ENCODE results near the gene MOV10L1. TPM values are rescaled to one million over a fixed set of nuclear protein-coding genes. Genes with fewer than 3 reads are reported as not detected.

Gene MOV10L1
- total and polyA plus RNA-seq, 5 donors from 2014 or later, result not detected

- H3K9me3 Mint-ChIP-seq, result peaks cover 0 to 1% (median 0%) of the 10 kb centered on the region in 7 donors
- Histone ChIP-seq H3K9me3 (ENCODE audit: control insufficient read depth in 2 of 2, low read length in 2 of 2) (no peaks in the 10 kb centered on the region), H3K27me3 (ENCODE audit: control insufficient read depth, insufficient read depth, low read length) (no peaks in the 10 kb centered on the region), H3K4me3 (ENCODE audit: low read depth, low read length) (no peak overlapping the region), H3K4me1 (ENCODE audit: control insufficient read depth, insufficient read depth, low read length, poor library complexity, severe bottlenecking) (peaks cover 8% of the 10 kb centered on the region), H3K27ac (ENCODE audit: insufficient read depth, low read length, poor library complexity, severe bottlenecking) (no peak overlapping the region), H3K36me3 (ENCODE audit: control insufficient read depth, insufficient read depth, low read length) (no peaks in the 10 kb centered on the region)
- H3K4me3 Mint-ChIP-seq, result no peak overlapping the region
- H3K4me1 Mint-ChIP-seq, result peaks cover 0 to 4% (median under 1%) of the 10 kb centered on the region in 4 donors
- H3K27me3 Mint-ChIP-seq, result peaks cover 16% of the 10 kb centered on the region
- no peak overlapping the region for H3K27ac Mint-ChIP-seq
- DNase-seq (no peak), ATAC-seq (ENCODE audit: low read depth in 2 of 2) (no peak)
- no peaks in the 10 kb centered on the region for H3K36me3 Mint-ChIP-seq
Observed at GRCh38 chr22:50046481-50047245, 43.1 kb upstream of the MOV10L1 start.

- Histone ChIP-seq H3K9me3 (ENCODE audit: control insufficient read depth in 2 of 2, low read length in 2 of 2) (no peaks in the 10 kb centered on the region), H3K4me3 (ENCODE audit: low read depth, low read length) (no peak overlapping the region), H3K27ac (ENCODE audit: insufficient read depth, low read length, poor library complexity, severe bottlenecking) (no peak overlapping the region), H3K36me3 (ENCODE audit: control insufficient read depth, insufficient read depth, low read length) (no peaks in the 10 kb centered on the region), H3K27me3 (ENCODE audit: control insufficient read depth, insufficient read depth, low read length) (no peaks in the 10 kb centered on the region), H3K4me1 (ENCODE audit: control insufficient read depth, insufficient read depth, low read length, poor library complexity, severe bottlenecking) (peaks cover 8% of the 10 kb centered on the region)
- no peak for DNase-seq
- Mint-ChIP-seq H3K4me1 (peaks cover 0 to 4% (median under 1%) of the 10 kb centered on the region in 4 donors), H3K4me3 (no peak overlapping the region), H3K27me3 (peaks cover 15% of the 10 kb centered on the region), H3K9me3 (peaks cover 0 to 6% (median 0%) of the 10 kb centered on the region in 7 donors), H3K27ac (no peak overlapping the region), H3K36me3 (no peaks in the 10 kb centered on the region)
- no peak for ATAC-seq (ENCODE audit: low read depth in 2 of 2)
Observed at GRCh38 chr22:50047346-50047745, 42.5 kb upstream of the MOV10L1 start.

GRCh38 chr22:50048061-50048765 is 41.6 kb upstream of the MOV10L1 start:
- Mint-ChIP-seq H3K27ac (no peak overlapping the region), H3K36me3 (no peaks in the 10 kb centered on the region), H3K4me1 (peaks cover 0 to 4% (median under 1%) of the 10 kb centered on the region in 4 donors), H3K4me3 (no peak overlapping the region), H3K27me3 (peaks cover 11% of the 10 kb centered on the region), H3K9me3 (peaks cover 0 to 6% (median 0%) of the 10 kb centered on the region in 7 donors)
- Histone ChIP-seq H3K4me3 (ENCODE audit: low read depth, low read length) (no peak overlapping the region), H3K27ac (ENCODE audit: insufficient read depth, low read length, poor library complexity, severe bottlenecking) (no peak overlapping the region), H3K27me3 (ENCODE audit: control insufficient read depth, insufficient read depth, low read length) (no peaks in the 10 kb centered on the region), H3K4me1 (ENCODE audit: control insufficient read depth, insufficient read depth, low read length, poor library complexity, severe bottlenecking) (peaks cover 8% of the 10 kb centered on the region), H3K9me3 (ENCODE audit: control insufficient read depth in 2 of 2, low read length in 2 of 2) (peaks cover 0 to 1% of the 10 kb centered on the region in 2 experiments), H3K36me3 (ENCODE audit: control insufficient read depth, insufficient read depth, low read length) (no peaks in the 10 kb centered on the region)
- DNase-seq, result no peak
- no peak for ATAC-seq (ENCODE audit: low read depth in 2 of 2)

GRCh38 chr22:50048836-50049235 is 41.0 kb upstream of the MOV10L1 start:
- H3K9me3 ChIP-seq (ENCODE audit: control insufficient read depth in 2 of 2, low read length in 2 of 2), result peaks cover 0 to 3% of the 10 kb centered on the region in 2 experiments
- no peak overlapping the region for H3K27ac ChIP-seq (ENCODE audit: insufficient read depth, low read length, poor library complexity, severe bottlenecking)
- H3K36me3 ChIP-seq (ENCODE audit: control insufficient read depth, insufficient read depth, low read length), result no peaks in the 10 kb centered on the region
- no peak overlapping the region for H3K27ac Mint-ChIP-seq
- peaks cover 10% of the 10 kb centered on the region for H3K27me3 Mint-ChIP-seq
- peaks cover 0 to 6% (median 0%) of the 10 kb centered on the region in 7 donors for H3K9me3 Mint-ChIP-seq
- H3K4me3 ChIP-seq (ENCODE audit: low read depth, low read length), result no peak overlapping the region
- H3K4me1 Mint-ChIP-seq, result peaks cover 0 to 4% (median 0%) of the 10 kb centered on the region in 4 donors
- peaks cover 8% of the 10 kb centered on the region for H3K4me1 ChIP-seq (ENCODE audit: control insufficient read depth, insufficient read depth, low read length, poor library complexity, severe bottlenecking)
- peak in 1 of 2 donors; percentile 12 for ATAC-seq (ENCODE audit: low read depth in 2 of 2)
- H3K4me3 Mint-ChIP-seq, result no peak overlapping the region
- no peaks in the 10 kb centered on the region for H3K36me3 Mint-ChIP-seq
- H3K27me3 ChIP-seq (ENCODE audit: control insufficient read depth, insufficient read depth, low read length), result no peaks in the 10 kb centered on the region
- no peak for DNase-seq

GRCh38 chr22:50049299-50050195 is 40.3 kb upstream of the MOV10L1 start:
- Mint-ChIP-seq H3K4me3 (no peak overlapping the region), H3K27me3 (peaks cover 13% of the 10 kb centered on the region), H3K9me3 (peaks cover 0 to 7% (median 0%) of the 10 kb centered on the region in 7 donors), H3K27ac (no peak overlapping the region), H3K36me3 (no peaks in the 10 kb centered on the region), H3K4me1 (peaks cover 0 to 1% (median 0%) of the 10 kb centered on the region in 4 donors)
- DNase-seq, result no peak
- peaks cover 4% of the 10 kb centered on the region for H3K4me1 ChIP-seq (ENCODE audit: control insufficient read depth, insufficient read depth, low read length, poor library complexity, severe bottlenecking)
- H3K36me3 ChIP-seq (ENCODE audit: control insufficient read depth, insufficient read depth, low read length), result no peaks in the 10 kb centered on the region
- no peaks in the 10 kb centered on the region for H3K27me3 ChIP-seq (ENCODE audit: control insufficient read depth, insufficient read depth, low read length)
- H3K4me3 ChIP-seq (ENCODE audit: low read depth, low read length), result no peak overlapping the region
- H3K27ac ChIP-seq (ENCODE audit: insufficient read depth, low read length, poor library complexity, severe bottlenecking), result no peak overlapping the region
- peaks cover 0 to 3% of the 10 kb centered on the region in 2 experiments for H3K9me3 ChIP-seq (ENCODE audit: control insufficient read depth in 2 of 2, low read length in 2 of 2)
- ATAC-seq (ENCODE audit: low read depth in 2 of 2), result no peak

GRCh38 chr22:50051930-50052329 is 37.9 kb upstream of the MOV10L1 start:
- no peaks in the 10 kb centered on the region for H3K4me1 ChIP-seq (ENCODE audit: control insufficient read depth, insufficient read depth, low read length, poor library complexity, severe bottlenecking)
- H3K27ac Mint-ChIP-seq, result no peak overlapping the region
- H3K4me3 ChIP-seq (ENCODE audit: low read depth, low read length), result no peak overlapping the region
- H3K27me3 ChIP-seq (ENCODE audit: control insufficient read depth, insufficient read depth, low read length), result no peaks in the 10 kb centered on the region
- peaks cover 0 to 3% of the 10 kb centered on the region in 2 experiments for H3K9me3 ChIP-seq (ENCODE audit: control insufficient read depth in 2 of 2, low read length in 2 of 2)
- peaks cover 0 to 7% (median 1%) of the 10 kb centered on the region in 7 donors for H3K9me3 Mint-ChIP-seq
- H3K27ac ChIP-seq (ENCODE audit: insufficient read depth, low read length, poor library complexity, severe bottlenecking), result no peak overlapping the region
- H3K27me3 Mint-ChIP-seq, result peaks cover 28% of the 10 kb centered on the region
- no peak overlapping the region for H3K4me3 Mint-ChIP-seq
- H3K36me3 ChIP-seq (ENCODE audit: control insufficient read depth, insufficient read depth, low read length), result no peaks in the 10 kb centered on the region
- DNase-seq (no peak), ATAC-seq (ENCODE audit: low read depth in 2 of 2) (no peak)
- no peaks in the 10 kb centered on the region for H3K36me3 Mint-ChIP-seq
- H3K4me1 Mint-ChIP-seq, result no peaks in the 10 kb centered on the region

GRCh38 chr22:50053861-50054260 is 35.9 kb upstream of the MOV10L1 start:
- H3K9me3 Mint-ChIP-seq, result peaks cover 0 to 7% (median 1%) of the 10 kb centered on the region in 7 donors
- Histone ChIP-seq H3K4me3 (ENCODE audit: low read depth, low read length) (no peak overlapping the region), H3K36me3 (ENCODE audit: control insufficient read depth, insufficient read depth, low read length) (no peaks in the 10 kb centered on the region), H3K27me3 (ENCODE audit: control insufficient read depth, insufficient read depth, low read length) (no peaks in the 10 kb centered on the region), H3K9me3 (ENCODE audit: control insufficient read depth in 2 of 2, low read length in 2 of 2) (peaks cover 0 to 3% of the 10 kb centered on the region in 2 experiments), H3K4me1 (ENCODE audit: control insufficient read depth, insufficient read depth, low read length, poor library complexity, severe bottlenecking) (no peaks in the 10 kb centered on the region), H3K27ac (ENCODE audit: insufficient read depth, low read length, poor library complexity, severe bottlenecking) (no peak overlapping the region)
- peaks cover 0 to 2% (median 0%) of the 10 kb centered on the region in 4 donors for H3K4me1 Mint-ChIP-seq
- no peaks in the 10 kb centered on the region for H3K36me3 Mint-ChIP-seq
- no peak for ATAC-seq (ENCODE audit: low read depth in 2 of 2)
- peaks cover 29% of the 10 kb centered on the region for H3K27me3 Mint-ChIP-seq
- no peak overlapping the region for H3K27ac Mint-ChIP-seq
- H3K4me3 Mint-ChIP-seq, result no peak overlapping the region
- no peak for DNase-seq
